Adipocyte (in vitro differentiated cells): ENCODE results near the gene TEAD4.
A peak's percentile ranks its signal among the peaks of the same experiment; 100 is the strongest.

Experiments used
- DNase-seq: peaks from one replicate; pipeline ENCODE4 v3.0.0-alpha.2; 2015; ENCODE audit warnings: low read depth
- H3K27me3 ChIP-seq: replicated peaks from 2 replicates; pipeline ENCODE4 v1.7.0; 2013; ENCODE audit warnings: mild to moderate bottlenecking, low read length, moderate library complexity; ENCODE audit not compliant: control insufficient read depth, insufficient read depth
- H3K36me3 ChIP-seq: 2 replicates; pipeline ENCODE4 v1.7.0; 2013; ENCODE audit warnings: low read length, mild to moderate bottlenecking, moderate library complexity; ENCODE audit not compliant: control insufficient read depth, insufficient read depth, severe bottlenecking
- H3K4me1 ChIP-seq: 2 replicates; pipeline ENCODE4 v1.7.0; 2013; ENCODE audit warnings: mild to moderate bottlenecking, low read length, moderate library complexity; ENCODE audit not compliant: control insufficient read depth, insufficient read depth
- H3K4me3 ChIP-seq: 2 replicates; pipeline ENCODE4 v1.7.0; 2013; ENCODE audit warnings: mild to moderate bottlenecking, low read length, moderate library complexity
- H3K9ac ChIP-seq: 2 replicates; pipeline ENCODE4 v1.7.0; 2013; ENCODE audit warnings: mild to moderate bottlenecking, low read length, moderate library complexity
- H3K9me3 ChIP-seq: 2 replicates; pipeline ENCODE4 v1.7.0; 2013; ENCODE audit warnings: mild to moderate bottlenecking, low read length, moderate library complexity; ENCODE audit not compliant: control insufficient read depth

TEAD4 gene

DNA sequence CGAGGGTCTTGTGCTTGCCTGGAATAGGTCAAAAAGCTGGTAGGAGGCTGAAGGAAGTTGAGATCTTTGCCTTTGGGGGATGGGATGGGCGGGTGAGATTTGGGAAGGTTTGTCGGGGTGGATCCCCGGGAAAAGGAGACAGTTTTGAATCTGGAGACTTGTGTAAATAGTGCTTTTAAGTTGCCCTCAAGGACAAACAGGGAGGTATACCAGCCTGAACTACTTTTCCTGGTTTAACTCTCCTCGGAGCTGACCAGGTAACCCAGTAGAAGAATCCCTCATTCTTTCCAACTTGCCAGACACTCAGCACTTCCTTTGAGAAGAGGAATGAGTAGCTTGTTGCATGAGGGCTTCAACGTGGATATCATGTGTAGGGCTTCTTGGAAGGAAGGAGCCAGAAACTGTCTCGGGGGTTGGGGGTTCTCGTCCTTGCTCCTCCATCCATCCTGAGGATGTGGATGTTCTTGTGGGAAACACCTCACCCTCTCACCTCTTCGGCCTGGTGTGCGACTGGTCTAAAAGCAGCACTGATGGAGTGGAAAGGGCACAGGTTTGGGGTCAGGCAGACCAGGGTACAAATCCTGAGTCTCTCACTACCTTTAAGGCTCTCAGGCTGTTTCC, 1.9 kb downstream of the TEAD4 start:
- peak overlapping the region; percentile 87 for H3K4me3 ChIP-seq
- no peaks in the 10 kb centered on the region for H3K36me3 ChIP-seq
- H3K4me1 ChIP-seq, result peaks cover 16% of the 10 kb centered on the region
- no peaks in the 10 kb centered on the region for H3K9me3 ChIP-seq
- H3K27me3 ChIP-seq, result no peaks in the 10 kb centered on the region
- no peak overlapping the region for H3K9ac ChIP-seq
- DNase-seq, result no peak

DNA sequence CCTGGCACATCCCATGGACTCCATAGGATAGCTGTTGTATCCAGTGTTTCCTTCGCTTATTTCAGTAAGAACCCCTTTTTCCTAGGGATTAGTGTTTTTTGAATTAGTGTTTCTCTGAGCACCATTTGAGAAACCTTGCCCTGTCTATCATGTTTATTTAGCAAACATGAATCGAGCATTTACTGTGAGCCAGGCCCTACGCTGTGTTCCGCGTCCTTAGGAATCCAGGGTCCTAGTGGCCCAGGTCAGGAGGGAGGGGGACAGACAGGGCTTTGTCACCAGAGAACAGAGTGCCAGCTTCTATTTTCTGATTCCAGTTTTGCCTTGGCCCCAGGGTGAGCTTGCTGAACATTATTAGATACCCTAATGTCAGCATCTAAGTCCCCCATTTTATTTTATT, 2.5 kb downstream of the TEAD4 start:
- Histone ChIP-seq H3K4me3 (no peak overlapping the region), H3K36me3 (no peaks in the 10 kb centered on the region), H3K9me3 (no peaks in the 10 kb centered on the region), H3K9ac (no peak overlapping the region), H3K27me3 (no peaks in the 10 kb centered on the region), H3K4me1 (peaks cover 16% of the 10 kb centered on the region)
- no peak for DNase-seq

DNA sequence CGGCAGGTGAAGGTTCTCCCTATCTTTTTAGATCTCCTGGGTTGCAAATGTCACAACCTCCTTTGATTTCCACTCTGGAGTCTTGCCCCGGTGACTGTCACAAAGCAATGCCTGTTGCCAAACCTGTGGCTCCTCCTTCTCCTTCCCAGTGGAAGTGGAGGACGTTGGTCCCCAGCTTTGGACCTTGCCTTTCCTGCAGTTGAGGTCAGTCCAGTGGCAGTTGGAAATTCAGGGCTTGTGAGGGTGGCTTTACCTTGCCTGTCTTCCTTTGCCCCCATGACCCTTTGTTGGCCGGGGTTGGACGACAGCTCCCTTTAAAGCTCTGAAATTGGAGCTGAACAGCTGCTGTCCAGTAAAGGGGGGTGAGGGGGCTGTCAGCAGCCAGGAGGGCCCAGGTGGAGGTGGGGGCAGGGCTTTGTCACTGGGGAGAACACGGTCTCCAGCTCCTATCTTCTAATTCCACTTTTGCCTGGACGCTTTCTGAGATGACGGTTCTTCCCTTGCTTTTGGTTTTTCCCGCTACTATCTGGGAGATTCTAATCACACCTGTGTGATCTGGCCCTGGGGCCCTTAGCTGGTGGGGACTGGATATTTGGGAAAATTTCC, 4.1 kb downstream of the TEAD4 start:
- Histone ChIP-seq H3K9me3 (no peaks in the 10 kb centered on the region), H3K4me1 (peaks cover 14% of the 10 kb centered on the region), H3K36me3 (no peaks in the 10 kb centered on the region), H3K4me3 (no peak overlapping the region), H3K9ac (no peak overlapping the region), H3K27me3 (no peaks in the 10 kb centered on the region)
- DNase-seq, result no peak

DNA sequence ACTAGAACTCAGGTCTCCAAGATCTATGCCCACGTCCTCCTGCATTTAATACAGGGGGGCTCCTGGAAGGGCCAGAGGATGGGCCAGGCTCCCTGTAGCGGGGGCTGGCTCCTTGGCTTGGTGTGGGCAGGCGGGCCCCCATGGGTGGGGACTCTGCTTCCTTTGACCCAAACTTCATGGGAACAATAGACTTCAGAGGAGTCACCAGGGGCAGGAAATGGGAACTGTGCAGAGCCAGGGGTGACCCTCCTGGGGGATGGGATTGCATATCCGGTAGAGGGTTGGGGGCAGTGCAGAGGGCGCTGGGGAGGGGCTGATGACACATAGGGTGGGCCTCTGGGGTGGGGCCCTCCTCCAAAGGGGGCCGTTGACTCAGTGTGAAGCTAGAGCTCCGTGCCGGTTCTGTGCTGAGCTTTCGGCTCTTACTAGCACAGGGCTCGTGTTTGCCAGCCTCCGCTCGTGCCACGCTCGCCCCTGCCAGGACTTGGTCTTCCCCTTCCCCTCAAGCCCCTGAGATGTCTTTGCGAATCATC, 4.6 kb downstream of the TEAD4 start:
- H3K4me3 ChIP-seq, result no peak overlapping the region

DNA sequence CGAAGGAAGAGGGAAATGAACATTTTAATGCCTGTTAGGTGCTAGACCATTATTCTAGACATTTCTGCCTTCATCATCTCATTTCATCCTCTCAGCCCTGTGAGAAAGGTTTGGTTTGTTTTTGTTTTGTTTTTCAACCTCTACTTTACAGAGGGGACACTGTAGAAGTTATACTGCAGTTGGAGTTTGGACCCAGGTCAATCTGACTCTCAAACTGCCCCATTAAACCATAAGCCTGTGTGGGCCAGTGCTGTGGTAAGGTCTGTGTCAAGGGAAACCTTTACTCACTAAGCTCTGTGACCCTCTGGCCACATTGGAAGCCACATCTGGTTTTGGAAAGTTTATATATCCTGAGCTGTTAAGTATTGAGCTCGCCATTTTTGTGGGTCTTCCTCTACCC, 8.5 kb downstream of the TEAD4 start:
- DNase-seq, result no peak
- Histone ChIP-seq H3K27me3 (no peaks in the 10 kb centered on the region), H3K9ac (no peak overlapping the region), H3K36me3 (no peaks in the 10 kb centered on the region), H3K4me3 (no peak overlapping the region), H3K9me3 (no peaks in the 10 kb centered on the region), H3K4me1 (peaks cover 4% of the 10 kb centered on the region)

More for the DNA sequence above, 4.6 kb downstream of the TEAD4 start:
- H3K36me3 ChIP-seq, result no peaks in the 10 kb centered on the region
- H3K27me3 ChIP-seq, result no peaks in the 10 kb centered on the region
- H3K9me3 ChIP-seq, result no peaks in the 10 kb centered on the region
- peaks cover 12% of the 10 kb centered on the region for H3K4me1 ChIP-seq
- no peak overlapping the region for H3K9ac ChIP-seq
- no peak for DNase-seq

DNA sequence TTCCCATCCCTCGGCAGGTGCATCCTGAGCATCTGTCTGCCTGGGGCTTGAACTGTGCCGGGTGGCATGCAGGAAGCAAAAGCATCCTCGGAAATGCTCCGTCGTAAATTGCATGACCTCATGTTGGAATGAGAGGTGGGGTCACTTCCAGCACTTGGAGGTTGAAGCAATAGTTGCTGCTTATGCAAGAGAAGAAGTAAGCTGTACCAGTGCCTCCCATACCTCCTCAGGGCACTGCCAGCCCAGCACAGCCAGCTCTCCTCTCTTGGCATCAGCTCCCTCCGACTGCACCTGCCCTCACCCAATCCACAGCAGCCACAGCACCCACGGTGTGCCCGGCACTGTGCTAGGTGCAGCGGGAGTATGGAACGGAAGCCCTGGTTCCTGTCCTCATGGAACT, 11.5 kb downstream of the TEAD4 start:
- Histone ChIP-seq H3K36me3 (no peaks in the 10 kb centered on the region), H3K4me3 (no peak overlapping the region), H3K9ac (no peak overlapping the region), H3K4me1 (peaks cover 4% of the 10 kb centered on the region), H3K9me3 (no peaks in the 10 kb centered on the region), H3K27me3 (no peaks in the 10 kb centered on the region)
- no peak for DNase-seq

DNA sequence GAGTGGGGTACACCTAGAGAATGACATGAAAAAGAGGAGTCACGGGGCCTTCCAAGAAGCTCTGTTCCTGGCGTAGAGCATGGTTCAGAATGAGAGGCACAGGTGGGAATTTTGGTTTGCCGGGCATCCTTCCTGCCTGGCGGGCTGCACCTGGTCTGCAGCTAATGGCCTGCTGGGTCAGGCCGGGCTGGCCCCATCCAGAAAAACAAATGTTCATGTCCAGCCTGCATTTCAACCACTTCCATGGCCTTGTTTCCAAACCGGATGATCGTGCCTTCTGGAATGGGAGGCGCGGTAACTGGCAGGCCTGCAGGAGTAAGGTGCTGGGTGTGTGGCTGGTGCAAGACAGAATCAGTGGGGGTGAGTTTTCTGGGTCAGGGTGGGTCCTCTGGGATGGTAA, 14.4 kb downstream of the TEAD4 start:
- Histone ChIP-seq H3K4me3 (no peak overlapping the region), H3K9ac (no peak overlapping the region), H3K36me3 (no peaks in the 10 kb centered on the region), H3K4me1 (peaks cover 4% of the 10 kb centered on the region), H3K27me3 (no peaks in the 10 kb centered on the region), H3K9me3 (no peaks in the 10 kb centered on the region)
- no peak for DNase-seq

DNA sequence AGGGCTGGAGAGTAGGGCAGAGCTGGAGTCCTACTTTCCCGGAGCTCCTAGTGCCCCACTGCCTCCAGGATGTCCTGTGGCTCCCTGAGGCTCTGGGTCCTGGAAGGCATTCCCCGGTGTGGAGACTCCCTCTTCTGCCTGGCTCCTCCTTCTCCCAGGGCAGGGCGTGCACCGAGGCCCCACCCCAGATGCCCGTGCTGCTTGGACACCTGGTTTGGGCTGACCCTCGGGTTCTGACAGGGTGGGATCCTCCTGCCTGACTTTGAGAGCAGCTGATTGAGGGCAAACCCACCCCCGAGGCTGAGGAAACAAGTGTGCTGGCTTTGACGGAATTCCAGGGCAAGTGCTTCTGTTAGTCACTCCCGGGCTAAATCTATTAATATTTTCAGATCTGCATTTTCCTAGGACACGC, 15.4 kb downstream of the TEAD4 start:
- Histone ChIP-seq H3K36me3 (no peaks in the 10 kb centered on the region), H3K9ac (no peak overlapping the region), H3K27me3 (no peaks in the 10 kb centered on the region), H3K9me3 (no peaks in the 10 kb centered on the region), H3K4me3 (no peak overlapping the region), H3K4me1 (peaks cover 4% of the 10 kb centered on the region)
- no peak for DNase-seq

DNA sequence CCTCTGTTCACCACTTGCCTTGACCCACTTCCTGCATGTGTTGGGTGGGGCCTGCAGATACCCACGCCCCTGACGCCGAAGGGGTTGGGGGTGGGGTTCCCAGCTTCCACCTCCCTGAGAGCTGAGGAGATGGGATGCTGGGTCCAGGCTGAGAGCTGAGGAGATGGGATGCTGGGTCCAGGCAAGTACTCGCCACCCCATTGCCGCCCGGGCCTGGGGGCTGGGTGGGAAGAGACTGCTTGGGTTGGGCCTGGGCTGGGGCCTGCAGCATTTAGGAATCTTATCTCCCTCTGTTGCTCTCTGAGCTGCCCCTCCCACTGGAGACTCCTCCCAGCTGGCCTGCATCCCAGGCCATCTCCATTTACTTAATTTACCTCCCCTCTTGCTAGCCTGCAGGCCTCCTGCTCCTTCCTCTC, 17.4 kb downstream of the TEAD4 start:
- peak; percentile 15 for DNase-seq
- H3K4me1 ChIP-seq, result no peaks in the 10 kb centered on the region
- H3K36me3 ChIP-seq, result no peaks in the 10 kb centered on the region
- H3K4me3 ChIP-seq, result no peak overlapping the region
- H3K9me3 ChIP-seq, result no peaks in the 10 kb centered on the region
- H3K27me3 ChIP-seq, result no peaks in the 10 kb centered on the region
- no peak overlapping the region for H3K9ac ChIP-seq

DNA sequence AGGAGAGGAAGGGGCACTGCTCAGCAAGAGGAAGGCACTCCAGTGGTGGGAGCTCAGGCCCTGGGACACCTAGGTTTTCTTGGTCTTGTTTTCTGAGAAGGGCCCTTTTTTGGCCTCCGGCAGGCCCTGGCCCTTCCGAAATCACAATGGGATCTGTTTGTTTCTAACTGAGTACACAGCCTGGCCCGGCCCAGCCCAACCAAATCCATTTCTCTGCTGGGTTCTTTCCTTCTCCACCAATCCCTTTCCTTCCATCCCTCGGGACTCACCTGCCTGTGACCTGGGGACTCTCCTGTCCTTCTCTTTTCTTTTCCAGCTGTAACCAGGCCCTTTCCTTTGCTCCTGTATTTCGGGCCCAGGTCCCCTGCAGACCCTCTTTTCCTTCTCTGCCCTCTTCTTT, 18.6 kb downstream of the TEAD4 start:
- no peaks in the 10 kb centered on the region for H3K4me1 ChIP-seq
- no peak for DNase-seq
- no peaks in the 10 kb centered on the region for H3K9me3 ChIP-seq
- H3K4me3 ChIP-seq, result no peak overlapping the region
- H3K36me3 ChIP-seq, result no peaks in the 10 kb centered on the region
- no peaks in the 10 kb centered on the region for H3K27me3 ChIP-seq
- H3K9ac ChIP-seq, result no peak overlapping the region

DNA sequence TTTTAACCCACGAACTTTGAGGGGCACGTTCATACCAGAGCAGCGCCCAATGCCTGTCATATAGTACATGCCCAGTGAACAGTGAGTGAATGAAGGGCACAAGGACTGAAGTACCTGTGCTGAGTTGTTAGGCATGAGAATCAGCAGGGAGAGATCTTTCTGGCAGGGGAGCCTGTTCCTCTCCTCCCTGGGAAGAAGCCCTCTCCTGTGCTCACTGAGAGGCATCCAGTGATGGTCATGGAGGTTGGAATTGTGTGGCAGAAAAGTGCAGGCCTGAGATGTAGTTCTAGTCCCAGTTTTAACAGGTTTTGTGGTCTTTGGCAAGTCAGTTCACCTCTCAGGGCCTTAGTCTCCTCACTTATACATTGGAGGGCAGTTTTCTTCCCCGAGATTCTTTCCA, 20.6 kb downstream of the TEAD4 start:
- Histone ChIP-seq H3K9ac (no peak overlapping the region), H3K9me3 (no peaks in the 10 kb centered on the region), H3K27me3 (no peaks in the 10 kb centered on the region), H3K4me1 (no peaks in the 10 kb centered on the region), H3K36me3 (no peaks in the 10 kb centered on the region), H3K4me3 (no peak overlapping the region)
- DNase-seq, result no peak

DNA sequence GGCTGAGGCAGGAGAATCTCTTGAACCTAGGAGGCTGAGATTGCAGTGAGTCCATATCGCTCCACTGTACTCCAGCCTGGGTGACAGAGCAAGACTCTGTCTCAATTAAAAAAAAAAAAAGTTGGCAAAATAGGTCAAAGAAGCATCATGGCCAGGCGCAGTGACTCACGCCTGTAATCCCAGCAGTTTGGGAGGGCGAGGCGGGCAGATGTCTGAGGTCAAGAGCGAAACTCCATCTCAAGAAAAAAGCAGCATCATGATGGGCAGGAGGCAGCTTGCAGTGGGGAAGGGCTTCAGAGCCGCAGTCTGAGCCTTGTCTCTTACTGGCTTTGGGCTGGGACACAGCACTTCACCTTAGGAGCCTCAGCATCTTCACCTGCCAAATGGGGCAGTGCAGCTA, 21.4 kb downstream of the TEAD4 start:
- Histone ChIP-seq H3K4me3 (no peak overlapping the region), H3K36me3 (no peaks in the 10 kb centered on the region), H3K4me1 (no peaks in the 10 kb centered on the region), H3K9ac (no peak overlapping the region), H3K27me3 (no peaks in the 10 kb centered on the region), H3K9me3 (no peaks in the 10 kb centered on the region)
- DNase-seq, result no peak
